HG02885 (cell line): ENCODE data around the gene THSD4.

ENCODE experiments used
- ATAC-seq: cut with Tn5 transposase; IDR thresholded peaks from one replicate; pipeline ENCODE4 v1.9.1; 2021; ENCODE audit warnings: mild to moderate bottlenecking; ENCODE audit not compliant: unreplicated experiment, poor library complexity

The THSD4 gene

GRCh38 chr15:71496336-71496955, 381.2 kb downstream of the THSD4 start:
- no peak for ATAC-seq

- ATAC-seq, result no peak
These were observed 386.2 kb downstream of the THSD4 start for GRCh38 chr15:71501344-71502076.

- ATAC-seq, result no peak
These were observed 386.8 kb downstream of the THSD4 start for GRCh38 chr15:71502077-71502432.

DNA sequence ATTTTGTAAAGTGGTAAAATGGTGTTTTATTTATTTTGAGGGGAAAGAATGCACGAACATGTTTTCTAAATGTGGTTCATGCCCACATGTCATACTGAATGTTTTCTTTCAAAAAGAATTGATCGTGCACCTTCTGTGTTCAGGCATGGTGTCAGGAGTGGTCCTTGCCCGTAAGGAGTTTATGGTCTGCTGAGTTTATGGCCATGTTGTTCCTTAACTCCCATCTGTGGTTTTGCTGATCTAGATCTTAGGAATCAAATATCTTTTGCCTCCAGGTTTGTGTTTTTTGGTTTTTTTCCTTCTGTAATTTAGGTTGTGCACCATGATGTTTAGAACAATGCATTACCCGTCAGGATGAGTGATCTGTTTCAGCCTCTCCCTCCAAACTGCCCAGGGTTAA, 390.7 kb downstream of the THSD4 start:
- no peak for ATAC-seq

GRCh38 chr15:71506946-71507345, 391.7 kb downstream of the THSD4 start:
- ATAC-seq, result no peak

DNA sequence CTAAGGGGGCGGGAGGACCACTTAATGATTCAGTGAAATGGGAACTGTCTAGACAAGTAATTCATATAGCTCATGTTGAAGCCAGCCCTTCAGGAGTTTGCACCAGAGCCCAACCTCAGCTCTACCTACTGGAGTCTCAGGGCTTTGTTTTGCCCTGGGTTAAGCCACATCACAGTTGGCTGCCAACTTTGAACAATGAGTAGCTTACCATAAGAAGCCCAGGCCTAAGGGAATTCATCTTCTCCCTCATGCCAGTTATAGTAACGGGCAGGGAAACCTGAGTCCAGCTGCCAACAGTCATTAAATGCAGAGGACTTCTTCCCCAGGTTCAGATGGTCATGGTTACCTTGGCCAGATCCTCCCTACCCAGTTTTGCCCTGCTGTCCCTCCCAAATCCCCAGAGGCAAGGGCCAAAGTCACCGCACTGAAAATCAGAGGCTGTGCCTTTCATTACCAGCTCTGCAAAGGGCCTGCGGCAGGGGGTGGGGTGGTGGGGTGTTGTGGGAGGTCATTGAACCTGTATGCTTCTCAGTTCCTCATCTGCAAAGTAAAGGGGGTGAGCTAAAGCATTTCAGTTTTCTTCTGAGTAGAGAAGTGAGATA, 392.9 kb downstream of the THSD4 start:
- ATAC-seq, result peak; percentile 78

- ATAC-seq, result no peak
These were observed 393.9 kb downstream of the THSD4 start for GRCh38 chr15:71509139-71509538.

GRCh38 chr15:71510763-71511162, 395.5 kb downstream of the THSD4 start:
- ATAC-seq, result no peak

GRCh38 chr15:71511796-71512681, 396.8 kb downstream of the THSD4 start:
- ATAC-seq, result no peak

DNA sequence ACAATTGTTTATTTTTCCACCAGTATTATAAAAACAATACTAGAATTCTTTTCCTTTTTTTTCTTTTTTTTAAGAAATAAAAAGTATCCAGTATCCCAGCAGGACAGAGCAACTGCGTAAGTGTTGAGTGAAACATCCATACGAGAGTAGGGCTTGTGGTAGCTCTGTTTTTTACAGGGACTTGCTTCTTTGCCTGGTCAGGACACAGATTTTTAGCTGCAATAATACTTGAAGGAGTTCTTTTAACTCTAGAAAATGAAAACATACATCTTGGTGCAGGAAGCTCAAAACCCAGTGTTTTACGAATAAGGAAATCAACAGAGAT, 397.4 kb downstream of the THSD4 start:
- ATAC-seq, result no peak

- ATAC-seq, result no peak
These were observed 400.3 kb downstream of the THSD4 start for GRCh38 chr15:71515375-71516186.

GRCh38 chr15:71517751-71518150, 402.5 kb downstream of the THSD4 start:
- no peak for ATAC-seq

DNA sequence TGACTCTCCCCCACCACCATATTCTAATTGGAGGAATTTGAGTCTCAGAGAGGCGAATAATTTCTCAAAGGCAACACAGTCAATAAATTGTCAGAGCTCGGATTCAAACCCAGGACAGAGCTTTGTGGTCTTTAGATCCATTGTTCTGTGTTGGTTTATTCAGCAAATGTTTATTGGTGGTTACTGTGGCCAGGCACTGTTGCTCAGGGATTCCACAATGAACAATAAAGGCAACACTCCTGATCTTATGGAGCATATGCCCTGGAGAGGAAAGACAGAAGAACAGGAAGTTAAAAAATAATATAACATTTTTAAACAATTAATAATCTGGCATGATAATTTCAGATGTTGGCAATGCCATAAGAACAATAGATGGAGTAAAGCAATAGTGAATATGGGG, 403.4 kb downstream of the THSD4 start:
- no peak for ATAC-seq

DNA sequence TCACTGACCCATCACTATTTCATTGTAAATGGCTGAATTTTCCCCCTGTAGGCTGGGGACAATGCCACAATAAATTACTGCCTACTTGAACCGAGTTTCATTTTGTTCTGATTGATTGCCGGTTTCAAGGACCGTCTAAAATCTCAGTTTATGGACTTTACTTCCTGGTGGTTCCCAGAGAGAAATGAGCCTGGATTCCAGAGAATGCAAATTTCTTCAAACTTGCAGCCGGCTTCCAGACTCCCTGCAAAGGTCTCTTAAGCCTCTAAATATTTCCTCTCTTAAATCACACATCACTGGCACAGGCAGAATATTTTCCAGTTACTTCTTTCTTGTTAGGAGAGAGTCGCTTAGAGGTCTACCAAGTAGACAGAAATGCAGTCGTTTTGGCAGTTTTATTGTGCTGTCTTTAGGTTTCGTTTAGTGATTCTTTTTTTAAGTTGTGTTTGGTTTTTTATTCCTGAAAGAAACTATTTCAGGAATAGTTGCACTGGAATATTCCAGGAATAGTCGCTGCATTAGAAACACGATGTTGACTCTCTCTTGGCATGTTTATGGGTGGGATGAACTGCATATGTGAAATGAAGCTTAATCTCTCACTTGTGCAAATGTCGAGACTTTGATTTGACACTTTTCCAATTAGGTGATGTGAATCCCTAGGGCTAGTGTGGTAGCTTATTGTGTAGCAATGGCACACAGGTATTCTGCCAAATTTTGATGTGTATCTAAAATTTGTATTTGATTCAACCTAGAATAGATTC, 411.0 kb downstream of the THSD4 start:
- ATAC-seq, result no peak

GRCh38 chr15:71529361-71529760, 414.1 kb downstream of the THSD4 start:
- no peak for ATAC-seq

- ATAC-seq, result no peak
These were observed 414.8 kb downstream of the THSD4 start for GRCh38 chr15:71530116-71530515.

DNA sequence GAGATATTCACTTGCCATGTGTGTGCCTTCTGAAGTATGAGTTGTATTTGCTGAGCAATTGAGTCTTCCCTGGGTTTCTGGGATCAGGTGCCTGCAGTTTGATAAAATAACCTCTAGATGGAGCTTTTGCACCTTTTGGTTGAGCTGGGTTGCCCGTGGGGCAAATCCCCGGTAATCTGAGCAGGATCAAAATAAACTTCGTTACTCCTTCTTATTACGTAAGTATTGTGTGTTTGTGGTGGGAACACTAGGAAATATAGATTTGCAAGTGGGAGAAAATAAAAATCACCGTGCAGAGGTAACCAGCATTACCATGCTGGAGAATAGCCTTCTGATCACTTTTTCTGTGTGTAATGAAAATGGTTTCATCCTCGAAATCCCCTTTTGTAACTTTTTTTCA, 417.7 kb downstream of the THSD4 start:
- no peak for ATAC-seq

- ATAC-seq, result no peak
These were observed 422.9 kb downstream of the THSD4 start for GRCh38 chr15:71538181-71538580.

GRCh38 chr15:71541746-71542145, 426.5 kb downstream of the THSD4 start:
- no peak for ATAC-seq
